ENCODE data around the gene SEC23IP. TPM values are rescaled to one million over a fixed set of nuclear protein-coding genes. Genes with fewer than 3 reads are reported as not detected.

The SEC23IP gene
- total and polyA plus RNA-seq, 2 donors (not counting 3 experiments of a cell fraction or from before 2014, with no cell fraction given), result 30.9 to 83.1 TPM

- no peak overlapping the region for H3K9ac ChIP-seq (replicated peaks; ENCODE audit: extremely low read depth, insufficient read depth, low read length)
- no TSS peak for BruUV-seq (replicated peaks)
- no peaks in the 10 kb centered on the region for H4K20me1 ChIP-seq (replicated peaks; ENCODE audit: control insufficient read depth, extremely low read depth, insufficient read depth, low read length)
- DNase-seq (ENCODE audit: low read depth, low spot score) (no peak), FAIRE-seq (no peak)
- POLR2A ChIA-PET, result no interaction called here
- H3K9me1 ChIP-seq (replicated peaks; ENCODE audit: control insufficient read depth, extremely low read depth, insufficient read depth, low read length), result no peaks in the 10 kb centered on the region
- H3K27me3 ChIP-seq (ENCODE audit: control insufficient read depth in 2 of 2, insufficient read depth in 2 of 2, low read length in 2 of 2), result no peaks in the 10 kb centered on the region
- H3K27ac ChIP-seq (ENCODE audit: insufficient read depth, low read depth, low read length), result no peak overlapping the region
- TF ChIP-seq JUN (IDR thresholded peaks at IDR 0.05; ENCODE audit: borderline replicate concordance, insufficient read depth, insufficient read length, low read depth) (no peak), POLR2AphosphoS5 (IDR thresholded peaks at IDR 0.05; ENCODE audit: insufficient read depth, low read depth, low read length) (no peak), EZH2 (IDR thresholded peaks at IDR 0.05; ENCODE audit: borderline replicate concordance, low read depth, low read length, severe bottlenecking) (no peak), MYC (IDR thresholded peaks at IDR 0.05; ENCODE audit: low read depth, low read length) (no peak), CTCF (IDR thresholded peaks at IDR 0.05; ENCODE audit: extremely low read depth in 1 of 2, insufficient read depth in 1 of 2, low read depth in 1 of 2, low read length in 2 of 2) (no peak), FOS (IDR thresholded peaks at IDR 0.05; ENCODE audit: borderline replicate concordance, insufficient read depth, low read length) (no peak), MAX (IDR thresholded peaks at IDR 0.05; ENCODE audit: insufficient read depth, insufficient read length) (no peak), POLR2A (IDR thresholded peaks at IDR 0.05; ENCODE audit: low read depth, low read length) (no peak), GATA2 (IDR thresholded peaks at IDR 0.05; ENCODE audit: insufficient read depth, insufficient read length, low read depth, low read length) (no peak)
- dilution Hi-C loops (cut with MboI; ENCODE audit: extremely low pct_ligation_motif_present, low sequenced_read_pairs), result no loop called here
- no peak overlapping the region for H3K4me3 ChIP-seq (replicated peaks in 1 of 3; ENCODE audit: insufficient read depth in 1 of 3, low read depth in 1 of 3, low read length in 3 of 3)
- H3K4me2 ChIP-seq (ENCODE audit: insufficient read depth, low read length), result no peak overlapping the region
- no peaks in the 10 kb centered on the region for H3K9me3 ChIP-seq (replicated peaks; ENCODE audit: control insufficient read depth, insufficient read depth, low read length)
- intact Hi-C loops (cut with micrococcal nuclease), result no loop called here
- peaks cover 1% of the 10 kb centered on the region for H3K79me2 ChIP-seq (ENCODE audit: control insufficient read depth, insufficient read depth, low read length)
- H3K4me1 ChIP-seq (ENCODE audit: control insufficient read depth, extremely low read depth, insufficient read depth, low read length), result no peaks in the 10 kb centered on the region
- CTCF ChIA-PET, result no interaction called here
- peaks cover 18 to 22% of the 10 kb centered on the region in 2 experiments for H3K36me3 ChIP-seq (ENCODE audit: control insufficient read depth in 2 of 2, extremely low read depth in 1 of 2, insufficient read depth in 2 of 2, low read length in 2 of 2)
- no peak overlapping the region for H2AFZ ChIP-seq (ENCODE audit: low read depth, low read length)
These were observed 15.6 kb downstream of the SEC23IP start for GRCh38 chr10:119908166-119908565.

All from endothelial cell of umbilical vein (primary cell).